SK-N-SH (cell line): ENCODE data around the gene MYLIP. TPM values are rescaled to one million over a fixed set of nuclear protein-coding genes. Genes with fewer than 3 reads are reported as not detected.
A peak's percentile ranks its signal among the peaks of the same experiment; 100 is the strongest.

Source experiments
- CTCF ChIA-PET: fragments of 300-600, 350-600 bp; formaldehyde crosslinking; extraction: SDS; loops from one replicate; lab custom pipeline; 2021; lab: Yijun Ruan, JAX
- POLR2A ChIA-PET: fragments of 350-600 bp; sonication (Branson Sonifier 250); formaldehyde crosslinking; extraction: SDS; loops from one replicate; lab custom pipeline; 2020; ENCODE audit warnings: antibody characterized with exemption, inconsistent platforms; lab: Yijun Ruan, JAX
- DNase-seq: peaks from one replicate; pipeline ENCODE4 v3.0.0; 2012
- H2AFZ ChIP-seq: fragments of 200-600 bp; sonication (generic); 2 replicates; pipeline ENCODE4 v1.8.1; 2016; ENCODE audit warnings: antibody characterized with exemption, mild to moderate bottlenecking, low read depth
- H3F3A ChIP-seq: fragments of 200-600 bp; sonication (generic); replicated peaks from 2 replicates; pipeline ENCODE3; 2016; ENCODE audit warnings: antibody characterized with exemption, mild to moderate bottlenecking; ENCODE audit not compliant: insufficient read depth
- H3K27ac ChIP-seq, 2 experiments: fragments of 200-500 bp in 1 of 2; fragments of 200-600 bp in 1 of 2; sonication (Bioruptor generic) in 1 of 2; sonication (generic), shearing (Covaris generic) in 1 of 2; 2 replicates each; pipeline versions ENCODE4 v1.5.1 to v1.6.1; 2014 to 2016; ENCODE audit warnings: low read depth in 2 of 2, inconsistent platforms in 1 of 2, low read length in 1 of 2, mild to moderate bottlenecking in 1 of 2, mixed read lengths in 1 of 2
- H3K27me3 ChIP-seq: fragments of 200-600 bp; sonication (generic), shearing (Covaris generic); 2 replicates; pipeline ENCODE4 v1.6.1; 2016; ENCODE audit warnings: mixed run types; ENCODE audit not compliant: insufficient read depth
- H3K36me3 ChIP-seq, 2 experiments: fragments of 200-500 bp in 1 of 2; fragments of 200-600 bp in 1 of 2; sonication (Bioruptor generic) in 1 of 2; sonication (generic) in 1 of 2; replicated peaks in 1 of 2; 2 replicates each; pipeline versions ENCODE3 to v1.5.1; 2014 to 2016; ENCODE audit warnings: low read length in 1 of 2, mild to moderate bottlenecking in 1 of 2; ENCODE audit not compliant: insufficient read depth in 2 of 2, control insufficient read depth in 1 of 2
- H3K4me1 ChIP-seq, 2 experiments: fragments of 200-500 bp in 1 of 2; fragments of 200-600 bp in 1 of 2; sonication (Bioruptor generic) in 1 of 2; sonication (generic), shearing (Covaris generic) in 1 of 2; 2 replicates each; pipeline versions ENCODE4 v1.5.1 to v1.6.1; 2014 to 2016; ENCODE audit warnings: low read depth in 1 of 2, low read length in 1 of 2, mixed run types in 1 of 2; ENCODE audit not compliant: insufficient read depth in 2 of 2, control insufficient read depth in 1 of 2
- H3K4me2 ChIP-seq: fragments of 200-600 bp; sonication (generic), shearing (Covaris generic); 2 replicates; pipeline ENCODE4 v1.6.1; 2017; ENCODE audit warnings: mixed run types
- H3K4me3 ChIP-seq, 2 experiments: fragments of 200-500 bp in 1 of 2; fragments of 200-600 bp in 1 of 2; sonication (Bioruptor generic) in 1 of 2; sonication (generic), shearing (Covaris generic) in 1 of 2; 2 replicates each; pipeline versions ENCODE4 v1.5.1 to v1.8.1; 2014 to 2016; ENCODE audit warnings: low read depth in 2 of 2, inconsistent platforms in 1 of 2, low read length in 1 of 2, mild to moderate bottlenecking in 1 of 2, mixed read lengths in 1 of 2, moderate library complexity in 1 of 2
- H3K79me2 ChIP-seq: fragments of 200-600 bp; sonication (generic); 2 replicates; pipeline ENCODE4 v1.8.1; 2017; ENCODE audit warnings: mild to moderate bottlenecking; ENCODE audit not compliant: insufficient read depth
- H3K9ac ChIP-seq: fragments of 200-600 bp; sonication (generic); 2 replicates; pipeline ENCODE4 v1.6.1; 2017; ENCODE audit warnings: mixed run types
- H3K9me2 ChIP-seq: fragments of 200-600 bp; sonication (generic); 2 replicates; pipeline ENCODE4 v1.6.1; 2017; ENCODE audit warnings: mixed run types
- H3K9me3 ChIP-seq: fragments of 200-600 bp; sonication (generic); 2 replicates; pipeline ENCODE4 v1.6.1; 2017; ENCODE audit warnings: mixed run types, mild to moderate bottlenecking, moderate library complexity
- H4K20me1 ChIP-seq: fragments of 200-600 bp; sonication (generic); 2 replicates; pipeline ENCODE4 v1.6.1; 2017; ENCODE audit warnings: mild to moderate bottlenecking, mixed run types; ENCODE audit not compliant: insufficient read depth
- EP300 ChIP-seq, 2 experiments: IDR thresholded peaks; 2 replicates each; pipeline versions ENCODE4 v1.4.0 to v1.6.1; 2012; ENCODE audit warnings: borderline replicate concordance in 1 of 2, low read depth in 1 of 2, low read length in 1 of 2
- FOXJ3 ChIP-seq: sonication (generic); formaldehyde crosslinking; IDR thresholded peaks from 2 replicates; pipeline ENCODE4 v1.5.1; 2020; ENCODE audit warnings: mild to moderate bottlenecking, missing genetic modification reagents
- FOXM1 ChIP-seq: IDR thresholded peaks from 2 replicates; pipeline ENCODE4 v1.4.0; 2012; ENCODE audit warnings: low read depth, mild to moderate bottlenecking
- GATA2 ChIP-seq: sonication (generic); formaldehyde crosslinking; IDR thresholded peaks from 2 replicates; pipeline ENCODE4 v1.5.0; 2020; ENCODE audit warnings: mild to moderate bottlenecking, missing genetic modification reagents
- MEF2A ChIP-seq: IDR thresholded peaks from 2 replicates; pipeline ENCODE4 v1.4.0; 2012; ENCODE audit warnings: low read depth, borderline replicate concordance
- MXI1 ChIP-seq: IDR thresholded peaks from 2 replicates; pipeline ENCODE4 v1.6.1; 2012; ENCODE audit warnings: mild to moderate bottlenecking, low read depth, low read length, improper control_type of control experiment
- NFIC ChIP-seq: IDR thresholded peaks from 2 replicates; pipeline ENCODE4 v1.4.0; 2012; ENCODE audit warnings: borderline replicate concordance
- RFX5 ChIP-seq: IDR thresholded peaks from 2 replicates; pipeline ENCODE4 v1.6.1; 2012; ENCODE audit warnings: mild to moderate bottlenecking, improper control_type of control experiment, low read length
- SMC3 ChIP-seq: IDR thresholded peaks from 2 replicates; pipeline ENCODE4 v1.6.1; 2012; ENCODE audit warnings: low read depth, low read length, improper control_type of control experiment
- TAF1 ChIP-seq: IDR thresholded peaks from 2 replicates; pipeline ENCODE4 v1.6.1; 2012; ENCODE audit warnings: low read depth, mild to moderate bottlenecking, low read length, moderate library complexity, borderline replicate concordance
- TCF12 ChIP-seq: IDR thresholded peaks from 2 replicates; pipeline ENCODE4 v1.4.0; 2012
- YY1 ChIP-seq: IDR thresholded peaks from 2 replicates; pipeline ENCODE4 v1.4.0; 2012; ENCODE audit warnings: low read depth, mild to moderate bottlenecking
- polyA plus RNA-seq, 3 experiments: library from polyadenylated mRNA; depleted of rRNA; stranded (reverse); fragments of >200 nt; gene quantifications; 2 replicates each; pipeline ENCODE4 v1.2.3, GENCODE V29; 2012
- TF ChIP-seq, protein P1 (sequence below): IDR thresholded peaks from 2 replicates; pipeline ENCODE4 v1.6.1; 2012; ENCODE audit warnings: mild to moderate bottlenecking, low read depth, low read length, moderate library complexity
- TF ChIP-seq, protein P2 (sequence below): IDR thresholded peaks from 2 replicates; pipeline ENCODE4; 2012

Gene MYLIP
- polyA plus RNA-seq, 1 of the 3 experiments (the other 2 are of a cell fraction) = 3.1 TPM

DNA sequence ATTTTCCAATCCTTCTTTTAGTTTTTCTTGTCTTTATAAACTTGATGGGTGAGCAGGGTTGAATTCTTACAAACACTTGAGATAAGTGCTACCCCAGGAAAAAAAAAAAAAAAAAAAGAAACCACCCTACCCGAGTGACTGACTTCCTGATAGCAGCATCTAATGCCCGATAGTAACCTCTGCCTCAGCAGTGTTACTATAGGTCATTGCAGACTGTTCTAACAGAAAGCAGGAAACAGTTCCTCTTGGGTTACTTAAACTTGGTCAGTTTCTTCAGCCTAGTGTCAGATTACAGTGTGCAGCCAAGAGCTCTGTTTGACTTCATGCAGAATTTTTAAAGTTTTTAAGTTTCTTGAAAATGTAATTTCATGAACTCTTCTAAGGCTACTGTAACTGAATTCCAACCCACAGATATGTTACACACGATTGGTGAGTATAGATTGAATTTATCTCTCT, 2.1 kb downstream of the MYLIP start (continued):
- TF ChIP-seq, protein P1, sequence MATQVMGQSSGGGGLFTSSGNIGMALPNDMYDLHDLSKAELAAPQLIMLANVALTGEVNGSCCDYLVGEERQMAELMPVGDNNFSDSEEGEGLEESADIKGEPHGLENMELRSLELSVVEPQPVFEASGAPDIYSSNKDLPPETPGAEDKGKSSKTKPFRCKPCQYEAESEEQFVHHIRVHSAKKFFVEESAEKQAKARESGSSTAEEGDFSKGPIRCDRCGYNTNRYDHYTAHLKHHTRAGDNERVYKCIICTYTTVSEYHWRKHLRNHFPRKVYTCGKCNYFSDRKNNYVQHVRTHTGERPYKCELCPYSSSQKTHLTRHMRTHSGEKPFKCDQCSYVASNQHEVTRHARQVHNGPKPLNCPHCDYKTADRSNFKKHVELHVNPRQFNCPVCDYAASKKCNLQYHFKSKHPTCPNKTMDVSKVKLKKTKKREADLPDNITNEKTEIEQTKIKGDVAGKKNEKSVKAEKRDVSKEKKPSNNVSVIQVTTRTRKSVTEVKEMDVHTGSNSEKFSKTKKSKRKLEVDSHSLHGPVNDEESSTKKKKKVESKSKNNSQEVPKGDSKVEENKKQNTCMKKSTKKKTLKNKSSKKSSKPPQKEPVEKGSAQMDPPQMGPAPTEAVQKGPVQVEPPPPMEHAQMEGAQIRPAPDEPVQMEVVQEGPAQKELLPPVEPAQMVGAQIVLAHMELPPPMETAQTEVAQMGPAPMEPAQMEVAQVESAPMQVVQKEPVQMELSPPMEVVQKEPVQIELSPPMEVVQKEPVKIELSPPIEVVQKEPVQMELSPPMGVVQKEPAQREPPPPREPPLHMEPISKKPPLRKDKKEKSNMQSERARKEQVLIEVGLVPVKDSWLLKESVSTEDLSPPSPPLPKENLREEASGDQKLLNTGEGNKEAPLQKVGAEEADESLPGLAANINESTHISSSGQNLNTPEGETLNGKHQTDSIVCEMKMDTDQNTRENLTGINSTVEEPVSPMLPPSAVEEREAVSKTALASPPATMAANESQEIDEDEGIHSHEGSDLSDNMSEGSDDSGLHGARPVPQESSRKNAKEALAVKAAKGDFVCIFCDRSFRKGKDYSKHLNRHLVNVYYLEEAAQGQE = no peak
- TF ChIP-seq NFIC (peak; percentile 4; the same call in 1 of the 2 replicates), FOXM1 (no peak), GATA2 (CRISPR knock-in tag) (no peak), FOXJ3 (no peak), SMC3 (no peak), RFX5 (no peak), TCF12 (peak; percentile 53)

DNA sequence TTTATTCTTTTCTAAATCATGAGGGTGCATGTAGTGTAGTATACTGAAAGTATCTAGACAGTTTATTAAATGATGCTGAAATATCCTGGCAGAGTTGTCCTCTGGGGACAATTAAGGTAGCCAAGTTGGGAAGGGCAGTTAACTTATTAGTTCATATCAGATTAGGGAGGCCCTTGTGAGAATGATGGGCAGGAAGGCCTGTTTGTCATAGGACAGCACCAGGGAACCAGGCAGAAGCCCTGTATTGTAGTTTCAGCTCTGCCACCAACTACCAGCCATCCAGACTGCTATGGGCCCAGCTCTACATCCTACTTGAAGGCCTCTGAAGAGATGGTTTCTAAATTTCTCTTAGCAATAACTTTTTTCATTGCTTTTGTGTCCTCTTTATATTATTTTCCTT, 4.0 kb downstream of the MYLIP start:
- no peak overlapping the region; a peak in 1 of 4 replicates for H3K4me3 ChIP-seq
- no peaks in the 10 kb centered on the region; the same call in 1 of the 2 replicates for H3K27me3 ChIP-seq
- no peak for TF ChIP-seq YY1
- TF ChIP-seq, protein P2, sequence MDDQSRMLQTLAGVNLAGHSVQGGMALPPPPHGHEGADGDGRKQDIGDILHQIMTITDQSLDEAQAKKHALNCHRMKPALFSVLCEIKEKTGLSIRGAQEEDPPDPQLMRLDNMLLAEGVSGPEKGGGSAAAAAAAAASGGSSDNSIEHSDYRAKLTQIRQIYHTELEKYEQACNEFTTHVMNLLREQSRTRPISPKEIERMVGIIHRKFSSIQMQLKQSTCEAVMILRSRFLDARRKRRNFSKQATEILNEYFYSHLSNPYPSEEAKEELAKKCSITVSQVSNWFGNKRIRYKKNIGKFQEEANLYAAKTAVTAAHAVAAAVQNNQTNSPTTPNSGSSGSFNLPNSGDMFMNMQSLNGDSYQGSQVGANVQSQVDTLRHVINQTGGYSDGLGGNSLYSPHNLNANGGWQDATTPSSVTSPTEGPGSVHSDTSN = no peak
- TF ChIP-seq MXI1 = 0 out of 2 replicates have a peak, but pooled peaks have one; percentile 42
- TF ChIP-seq EP300 (IDR thresholded peaks at IDR 0.05; ENCODE audit: borderline replicate concordance in 1 of 2, low read depth in 1 of 2, low read length in 1 of 2) = 0 out of 4 replicates have a peak, but pooled peaks of 1 of the 2 experiments have one; percentile 32
- TF ChIP-seq TAF1 = no peak
- no peak for TF ChIP-seq FOXM1
- no peak for TF ChIP-seq MEF2A
- CTCF ChIA-PET = interaction anchor here (2.4 to 5.1 kb wide), 2 partner anchors 11 to 441 kb away, joined by 7 to 57 read pairs; no protein-coding TSS in a partner anchor
- POLR2A ChIA-PET = interaction anchor here (0.5 kb wide), 1 partner anchor 439 kb away, joined by 5 read pairs; no protein-coding TSS in a partner anchor
- no peak overlapping the region for H3K9ac ChIP-seq
- DNase-seq = peak; percentile 36
- H3K4me1 ChIP-seq = peaks cover 46 to 50% of the 10 kb centered on the region in 2 experiments; a peak in 3 of 4 replicates
- peaks cover 9% of the 10 kb centered on the region; the same call in 1 of the 2 replicates for H4K20me1 ChIP-seq
- no peak overlapping the region for H2AFZ ChIP-seq
- H3K9me3 ChIP-seq = no peaks in the 10 kb centered on the region
- no peaks in the 10 kb centered on the region for H3K9me2 ChIP-seq
- no peaks in the 10 kb centered on the region for H3K79me2 ChIP-seq
- peaks cover 0 to 6% of the 10 kb centered on the region in 2 experiments for H3K36me3 ChIP-seq
- peak overlapping the region in 1 of 2 experiments; percentile 47; a peak in 2 of 4 replicates for H3K27ac ChIP-seq
- H3K4me2 ChIP-seq = no peak overlapping the region
- peaks cover 30% of the 10 kb centered on the region for H3F3A ChIP-seq
